Stimulated activated CD4-positive, alpha-beta T cell treated with anti-CD3 and anti-CD28 coated beads, Interleukin-2, amount 100 ng/mL, for 24 hours (primary cell): ENCODE results near the gene RSBN1.
"Not testable (repeated sequence)": the region's sequence is repeated elsewhere in the genome, so short reads cannot be mapped to it uniquely, and the experiment has no call there.

ENCODE experiments used
- DNase-seq, 2 donors: peaks; one replicate each; pipeline ENCODE4 v3.0.0-alpha.2; 2020

RSBN1 gene

DNA sequence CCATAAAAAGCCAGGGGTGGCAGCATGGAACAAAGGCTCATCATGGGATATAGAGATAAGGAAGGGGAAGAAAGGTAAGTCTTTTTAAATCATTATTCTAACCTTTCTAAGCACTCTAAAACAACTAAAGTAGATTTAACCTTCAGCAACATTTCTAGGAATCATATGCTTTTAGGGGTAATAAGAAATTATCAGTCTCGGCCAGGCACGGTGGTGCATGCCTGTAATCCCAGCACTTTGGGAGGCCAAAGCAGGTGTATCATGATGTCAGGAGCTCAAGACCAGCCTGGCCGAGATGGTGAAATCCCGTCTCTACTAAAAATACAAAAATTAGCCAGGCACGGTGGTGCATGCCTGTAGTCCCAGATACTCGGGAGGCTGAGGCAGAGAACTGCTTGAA lies 32.7 kb downstream of the RSBN1 start:
- DNase-seq, result no peak

GRCh38 chr1:113777561-113777960 lies 34.7 kb downstream of the RSBN1 start:
- DNase-seq, result no peak

DNA sequence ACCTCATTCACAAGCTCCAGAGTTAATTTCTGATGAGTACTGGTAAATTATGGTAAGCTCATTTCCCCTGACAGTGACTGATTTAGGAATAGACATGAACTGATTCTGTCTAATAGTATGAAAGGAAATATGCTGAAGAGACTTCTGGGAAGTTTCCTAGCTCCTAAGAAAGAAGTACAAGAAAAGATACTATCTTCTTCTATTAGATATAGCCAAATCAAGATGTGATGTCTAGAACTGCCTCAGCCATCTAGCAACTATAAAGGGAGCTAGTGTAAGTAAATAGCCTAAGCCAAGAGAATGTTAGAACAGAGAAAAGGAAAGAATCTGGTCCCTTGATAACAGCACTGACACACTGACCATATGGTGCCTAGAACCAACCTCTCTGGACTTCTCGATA lies 42.2 kb downstream of the RSBN1 start:
- DNase-seq, result no peak

GRCh38 chr1:113769601-113769970 lies 42.7 kb downstream of the RSBN1 start:
- DNase-seq, result no peak

- DNase-seq, result no peak
Observed at GRCh38 chr1:113768916-113769600, 43.2 kb downstream of the RSBN1 start.

DNA sequence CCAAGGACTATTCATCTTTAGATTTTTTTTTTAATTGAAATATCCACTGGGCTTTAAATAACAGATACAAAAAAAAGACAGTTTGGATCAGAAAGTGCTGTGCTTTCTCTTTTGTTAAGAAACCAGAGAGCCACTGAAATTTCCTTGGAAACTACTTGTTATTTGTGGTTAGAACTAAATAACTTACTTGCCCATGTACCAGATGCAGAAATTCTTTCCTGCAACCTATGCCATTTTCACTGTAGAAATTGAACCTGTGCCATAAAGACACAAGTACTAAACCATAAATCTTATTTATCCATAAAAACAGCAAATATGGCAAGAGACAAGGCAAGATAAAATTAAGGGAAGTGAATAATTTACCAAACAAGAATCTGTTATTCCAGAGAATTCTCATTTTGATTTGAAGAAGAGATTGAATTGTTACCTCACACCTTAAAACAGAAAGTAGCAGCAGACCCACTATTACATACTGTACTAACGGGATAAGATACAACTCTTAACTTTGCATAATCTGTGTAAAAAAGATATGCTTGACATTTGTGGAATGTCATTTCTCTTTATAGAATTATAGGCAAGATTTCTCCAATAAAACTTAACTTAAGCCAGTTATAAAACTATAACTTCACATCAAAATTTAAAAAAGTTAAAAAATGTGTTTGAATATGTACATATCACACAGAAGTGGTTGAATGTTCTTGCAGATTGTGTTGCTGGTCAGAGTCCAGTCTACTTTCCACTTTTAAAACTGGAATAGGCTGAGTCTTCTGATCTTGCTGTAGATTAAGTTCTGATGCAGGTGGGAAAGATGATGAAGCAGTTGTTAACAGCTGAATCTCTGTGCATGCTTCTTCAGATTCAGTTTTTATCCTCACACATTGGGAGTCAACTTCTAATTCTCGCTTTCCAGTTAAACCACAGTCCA lies 46.7 kb downstream of the RSBN1 start:
- DNase-seq, result no peak

GRCh38 chr1:113763661-113764060 lies 48.6 kb downstream of the RSBN1 start:
- DNase-seq, result no peak

- DNase-seq, result no peak
Observed at GRCh38 chr1:113761937-113762336, 50.3 kb downstream of the RSBN1 start.

DNA sequence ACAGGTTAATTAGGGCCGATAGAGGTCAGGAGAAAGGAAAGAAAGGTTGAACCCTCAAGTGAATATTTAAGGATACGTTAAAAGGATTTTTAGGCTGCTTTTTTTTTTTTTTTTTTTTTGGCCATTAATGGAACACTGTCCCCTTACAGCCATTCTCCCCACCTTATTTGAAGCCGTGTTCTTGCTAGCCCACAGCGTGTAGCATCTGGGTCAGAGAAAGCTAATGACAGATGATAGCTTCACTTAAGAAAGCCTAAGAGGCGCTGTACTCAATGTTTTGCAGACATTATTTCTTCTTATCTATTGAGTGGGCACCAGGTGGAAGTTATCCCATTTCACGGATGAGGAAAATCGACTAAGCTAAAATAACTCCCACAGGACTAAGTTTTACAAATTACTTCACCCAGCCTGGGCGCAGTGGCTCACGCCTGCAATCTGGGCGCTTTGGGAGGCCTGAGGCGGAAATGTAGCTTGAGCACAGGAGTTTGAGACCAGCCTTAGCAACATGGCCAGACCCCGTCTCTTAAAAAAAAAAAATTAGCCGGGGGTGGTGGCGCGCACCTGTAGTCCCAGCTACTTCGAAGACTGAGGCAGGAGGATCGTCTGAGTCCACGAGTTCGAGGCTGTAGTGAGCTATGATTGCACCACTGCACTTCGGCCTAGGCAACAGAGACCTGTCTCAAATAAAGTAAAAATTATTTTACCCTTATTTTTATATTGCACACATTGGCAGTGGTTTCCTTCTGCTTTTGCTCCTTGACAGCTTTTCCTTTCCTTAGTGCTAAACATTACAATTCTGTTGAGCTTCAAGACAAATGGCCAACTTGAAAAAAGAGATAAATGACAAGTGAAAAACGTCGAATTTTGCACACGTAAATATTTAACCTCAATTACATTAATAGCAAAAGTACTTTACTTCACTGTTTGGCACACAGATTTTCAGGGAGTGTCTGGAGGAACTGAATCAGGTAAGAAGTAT lies 51.9 kb downstream of the RSBN1 start:
- DNase-seq, result no peak

DNA sequence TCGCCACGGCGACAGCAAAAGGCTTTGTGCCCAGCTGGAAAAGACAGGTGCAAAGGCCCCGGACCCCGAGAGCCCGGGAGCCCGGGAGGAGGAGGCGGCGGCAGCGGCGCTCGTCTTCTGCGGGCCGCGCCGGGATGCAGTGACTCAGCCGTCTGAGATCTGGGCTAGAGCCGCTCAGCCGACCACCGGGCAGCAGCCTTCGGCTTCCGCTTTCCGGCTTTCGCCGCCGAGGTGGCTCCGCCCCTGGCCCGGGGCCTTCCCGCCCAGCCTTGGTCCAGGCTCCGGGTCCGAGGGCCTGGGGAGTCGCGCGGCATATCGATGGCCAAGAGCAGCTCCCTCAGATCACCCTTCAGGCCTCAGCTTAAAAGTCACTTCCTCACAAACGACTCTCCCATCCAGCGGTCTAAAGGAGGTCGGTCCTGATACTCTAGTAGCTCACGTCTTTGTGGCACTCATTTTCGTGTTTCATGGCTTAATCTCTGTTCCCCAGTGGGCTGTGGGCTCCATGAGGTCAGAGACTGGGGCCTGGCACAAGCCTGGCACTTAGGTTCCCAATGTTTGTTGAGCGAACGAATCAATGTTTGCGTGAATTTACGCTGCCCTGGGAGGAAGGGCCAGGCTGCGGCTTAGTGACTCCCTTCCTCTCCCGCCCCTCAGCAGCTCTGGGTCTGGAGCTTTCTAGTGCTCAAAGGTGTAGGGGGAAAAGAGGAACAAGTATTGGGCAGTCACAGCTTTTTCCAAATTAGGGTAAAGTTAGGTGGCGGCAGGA lies 52.8 kb downstream of the RSBN1 start, which contains the start of gene PHTF1:
Gene PHTF1 (minus strand): TSS at position 154 of the 769 bp plus-strand sequence. CDS start 783 bp downstream, outside the sequence.
- DNase-seq, result peak; percentile 58 to 68

DNA sequence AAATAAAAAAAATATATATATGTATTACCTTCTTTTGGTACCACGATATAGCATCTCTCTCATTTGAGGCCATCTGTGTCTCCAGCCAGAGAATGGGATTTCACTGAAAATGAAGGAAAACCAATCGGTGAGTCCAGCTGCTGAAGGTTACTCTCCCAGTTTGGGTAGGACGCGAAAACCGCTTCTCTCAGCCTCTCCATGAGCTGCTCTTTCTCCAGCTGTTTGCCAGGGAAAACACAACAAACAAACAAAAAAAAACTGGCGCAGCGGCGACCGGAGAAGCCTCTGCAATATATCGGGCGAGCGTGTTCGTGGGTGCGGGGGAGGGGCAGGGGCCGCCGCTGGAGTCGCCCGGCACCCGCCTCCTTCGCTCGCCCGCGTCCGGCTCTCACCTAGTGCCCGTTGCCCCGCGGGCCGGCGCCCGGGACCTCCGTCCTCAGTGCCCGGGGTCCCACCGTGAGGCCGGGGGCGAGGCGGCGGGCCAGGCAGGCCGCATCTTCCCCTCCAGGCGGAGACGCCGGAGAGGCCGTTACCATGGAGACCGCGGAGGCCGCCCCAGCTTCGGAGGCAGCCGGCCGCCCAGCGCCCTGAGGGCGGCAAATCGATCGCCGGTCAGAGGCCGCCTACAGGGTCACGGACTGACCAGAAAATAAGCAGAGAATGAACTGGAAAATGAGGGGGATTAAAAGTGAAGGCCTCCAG lies 53.5 kb downstream of the RSBN1 start:
- peak; percentile 61 to 67 for DNase-seq

GRCh38 chr1:113756461-113756860 lies 55.8 kb downstream of the RSBN1 start:
- no peak for DNase-seq

DNA sequence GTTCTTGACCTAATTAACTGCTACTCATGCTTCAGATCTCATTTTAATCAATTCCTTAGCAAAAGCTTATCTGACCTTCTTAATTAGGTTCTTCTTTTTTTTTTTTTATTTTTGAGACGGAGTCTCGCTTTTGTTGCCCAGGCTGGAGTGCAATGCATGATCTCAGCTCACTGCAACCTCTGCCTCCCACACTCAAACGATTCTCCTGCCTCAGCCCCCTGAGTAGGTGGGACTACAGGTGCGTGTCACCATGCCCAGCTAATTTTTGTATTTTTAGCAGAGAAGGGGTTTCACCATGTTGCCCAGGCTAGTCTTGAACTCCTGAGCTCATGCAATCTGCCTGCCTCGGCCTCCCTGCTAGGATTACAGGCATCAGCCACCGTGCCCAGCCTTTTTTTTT lies 58.9 kb downstream of the RSBN1 start:
- not testable (repeated sequence) for DNase-seq

GRCh38 chr1:113751516-113751915 lies 60.8 kb downstream of the RSBN1 start:
- DNase-seq, result no peak

DNA sequence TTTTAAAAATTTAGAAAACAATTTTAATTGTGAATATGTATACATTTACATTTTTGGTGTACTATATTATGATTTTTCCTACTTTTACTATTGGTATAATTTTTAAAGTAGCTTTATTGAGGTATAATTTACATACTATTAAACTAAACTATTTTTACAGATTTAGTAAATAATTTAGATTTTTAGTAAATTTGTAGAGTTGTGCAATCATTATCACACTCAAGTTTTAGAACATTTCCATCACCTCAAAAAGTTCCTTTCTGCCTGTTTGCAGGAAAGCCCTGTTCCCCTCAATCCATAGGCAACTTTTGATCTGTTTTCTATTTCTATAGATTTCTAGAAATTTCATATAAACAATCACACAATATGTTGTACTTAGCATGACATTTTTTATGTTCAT lies 61.2 kb downstream of the RSBN1 start:
- DNase-seq, result no peak

DNA sequence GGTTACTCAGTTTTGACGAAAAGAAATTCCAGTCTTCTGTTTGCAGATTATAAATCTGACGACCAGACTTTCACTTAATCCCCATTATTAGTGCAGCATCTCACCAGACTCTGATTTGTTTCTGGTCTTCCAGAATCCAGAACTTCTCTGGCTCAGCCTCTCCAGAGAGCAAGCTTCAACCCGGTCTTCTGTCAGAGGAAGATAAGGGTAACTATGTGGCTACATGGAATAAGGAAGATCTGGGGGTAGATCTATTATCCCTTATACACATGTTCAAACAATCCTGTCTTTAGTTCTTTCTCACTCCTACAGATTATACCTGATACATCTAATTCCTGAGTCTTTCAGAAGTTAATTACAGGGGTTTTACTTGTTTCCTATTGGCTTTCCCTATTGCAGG lies 62.9 kb downstream of the RSBN1 start:
- DNase-seq, result no peak

GRCh38 chr1:113747376-113747775 lies 64.9 kb downstream of the RSBN1 start:
- no peak for DNase-seq

DNA sequence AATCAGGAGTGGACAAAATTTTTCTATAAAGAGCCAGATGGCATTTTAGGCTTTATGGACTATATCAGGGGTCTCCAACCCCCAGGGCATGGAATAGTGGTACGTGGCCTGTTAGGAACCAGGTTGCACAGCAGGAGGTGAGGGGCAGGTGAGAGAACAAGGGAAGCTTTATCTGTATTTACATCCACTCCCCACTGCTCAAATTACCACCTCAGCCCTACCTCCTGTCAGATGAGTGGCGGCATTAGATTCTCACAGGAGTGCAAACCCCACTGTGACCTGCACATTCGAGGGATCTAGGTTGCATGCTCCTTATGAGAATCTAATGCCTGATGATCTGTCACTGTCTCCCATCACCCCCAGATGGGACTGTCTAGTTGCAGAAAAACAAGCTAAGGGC lies 66.9 kb downstream of the RSBN1 start:
- no peak for DNase-seq

GRCh38 chr1:113744114-113744513 lies 68.2 kb downstream of the RSBN1 start:
- DNase-seq, result no peak

DNA sequence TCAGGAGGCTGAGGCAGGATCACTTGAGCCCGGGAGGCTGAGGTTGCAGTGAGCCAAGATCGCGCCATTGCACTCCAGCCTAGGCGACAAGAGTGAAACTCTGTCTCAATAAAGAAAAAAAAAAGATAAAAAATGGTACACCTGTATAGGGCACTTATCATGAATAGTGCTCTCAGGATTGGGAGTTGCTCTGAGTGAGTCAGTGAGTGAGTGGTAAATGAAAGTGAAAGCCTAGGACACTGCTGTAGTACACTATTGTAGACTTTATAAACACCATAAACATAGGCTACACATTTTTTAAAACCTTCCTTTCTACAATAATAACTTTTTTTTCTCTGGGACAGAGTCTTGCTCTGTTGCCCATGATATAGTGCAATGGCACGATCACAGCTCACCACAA lies 69.8 kb downstream of the RSBN1 start:
- DNase-seq, result no peak

DNA sequence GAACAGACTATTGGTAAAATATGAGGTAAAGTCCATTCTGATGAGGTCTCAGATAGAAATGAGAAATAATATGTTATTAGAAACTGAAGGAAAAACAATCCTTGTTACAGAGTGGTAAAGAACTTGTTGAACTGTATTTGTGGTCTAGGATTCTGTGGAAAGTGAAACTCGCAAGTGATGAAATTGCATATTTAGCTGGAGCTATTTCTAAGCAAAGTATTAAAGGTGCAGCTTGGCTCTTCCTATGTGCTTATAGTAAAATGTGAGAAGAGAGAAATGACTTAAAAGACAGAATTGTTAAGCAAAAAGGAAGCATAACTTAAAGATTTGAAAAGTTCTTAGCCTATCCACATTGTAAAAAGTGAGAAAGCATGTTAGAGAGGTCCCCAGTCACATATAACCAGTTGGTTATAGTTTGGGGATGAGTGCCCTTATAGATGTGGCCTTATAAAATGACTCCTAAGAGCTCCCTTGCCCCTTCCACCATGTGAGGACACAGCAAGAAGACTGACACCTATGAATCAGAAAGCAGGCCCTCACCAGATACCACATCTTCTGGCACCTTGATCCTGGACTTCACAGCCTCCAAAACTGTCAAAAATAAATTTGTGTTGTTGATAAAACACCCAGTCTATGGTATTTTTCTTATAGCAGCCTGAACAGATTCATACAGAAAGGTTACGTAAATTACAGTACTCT lies 77.8 kb downstream of the RSBN1 start:
- no peak for DNase-seq
